GM12878 (cell line): Measurements from ENCODE around the gene POLD4. TPM values are rescaled to one million over a fixed set of nuclear protein-coding genes. Genes with fewer than 3 reads are reported as not detected.

Experiments used
- ASH2L ChIP-seq: fragments of 300-600, 200-600 bp; sonication (generic); IDR thresholded peaks from 2 replicates; pipeline ENCODE4 v1.6.1; 2017; ENCODE audit warnings: low read depth, mild to moderate bottlenecking, borderline replicate concordance
- BHLHE40 ChIP-seq, 2 experiments: fragments of 450-650 bp in 1 of 2; IDR thresholded peaks; 2 replicates each; pipeline ENCODE4 v1.6.1; 2011 to 2017; ENCODE audit warnings: low read depth in 2 of 2, borderline replicate concordance in 1 of 2, improper control_type of control experiment in 1 of 2, low read length in 1 of 2, mild to moderate bottlenecking in 1 of 2
- CBX5 ChIP-seq: sonication (generic); IDR thresholded peaks from 2 replicates; pipeline ENCODE4 v1.6.1; 2016; ENCODE audit warnings: low read depth, moderate library complexity, mild to moderate bottlenecking, inconsistent platforms
- CREM ChIP-seq: IDR thresholded peaks from 2 replicates; pipeline ENCODE4 v1.6.1; 2014; ENCODE audit warnings: antibody characterized with exemption, low read depth
- HDAC6 ChIP-seq: fragments of 200-600 bp; sonication (generic); IDR thresholded peaks from one replicate; pipeline ENCODE4 v1.8.0; 2017; ENCODE audit warnings: antibody characterized with exemption; ENCODE audit not compliant: unreplicated experiment
- IRF3 ChIP-seq: fragments of 450-650 bp; IDR thresholded peaks from 2 replicates; pipeline ENCODE4 v1.6.1; 2014; ENCODE audit warnings: mild to moderate bottlenecking
- MYC ChIP-seq: IDR thresholded peaks from 2 replicates; pipeline ENCODE4 v1.6.1; 2011; ENCODE audit warnings: mild to moderate bottlenecking, low read length, moderate library complexity, inconsistent platforms; ENCODE audit not compliant: insufficient read depth, insufficient replicate concordance, insufficient read length, severe bottlenecking
- RFX5 ChIP-seq: IDR thresholded peaks from 2 replicates; pipeline ENCODE4 v1.6.1; 2011; ENCODE audit warnings: low read depth, low read length, improper control_type of control experiment
- SMAD1 ChIP-seq: fragments of 450-650 bp; IDR thresholded peaks from 2 replicates; pipeline ENCODE4 v1.6.1; 2018; ENCODE audit warnings: mild to moderate bottlenecking, low read depth; ENCODE audit not compliant: partially characterized antibody
- SMAD5 ChIP-seq: IDR thresholded peaks from 2 replicates; pipeline ENCODE4 v1.6.1; 2016; ENCODE audit warnings: antibody characterized with exemption, low read depth
- TCF3 ChIP-seq: IDR thresholded peaks from 2 replicates; pipeline ENCODE4 v1.6.1; 2012; ENCODE audit warnings: low read depth, mild to moderate bottlenecking, low read length, borderline replicate concordance; ENCODE audit not compliant: insufficient read depth
- WRNIP1 ChIP-seq: IDR thresholded peaks from 2 replicates; pipeline ENCODE4 v1.6.1; 2011; ENCODE audit warnings: low read depth, low read length, improper control_type of control experiment, borderline replicate concordance
- ZNF622 ChIP-seq: fragments of 450-650 bp; IDR thresholded peaks from 2 replicates; pipeline ENCODE4 v1.6.1; 2017; ENCODE audit warnings: mild to moderate bottlenecking, inconsistent platforms
- polyA plus RNA-seq, 11 experiments: library from polyadenylated mRNA; depleted of rRNA in 4 of 11; unstranded in 6 of 11; stranded (reverse) in 5 of 11; fragments of >200 nt; fragmentation: Nextera tagmentation in 4 of 11; fragmentation: Illumina TruSeq in 1 of 11; extraction: Ambion mirVana in 4 of 11; extraction: Trizol in 1 of 11; gene quantifications; 1 replicate in 1 of 11; 2 replicates in 10 of 11; pipeline versions ENCODE4 v1.2.1 to v1.2.3, GENCODE V29; 2011 to 2016; ENCODE audit warnings: inconsistent platforms in 2 of 11, missing spikeins in 2 of 11, low read depth in 1 of 11
- total RNA-seq, 4 experiments: library from RNA; depleted of rRNA in 3 of 4; stranded (reverse); fragments of >200 nt in 3 of 4; fragmentation: Illumina TruSeq in 1 of 4; extraction: Trizol in 1 of 4; gene quantifications; 2 replicates each; pipeline versions ENCODE4 v1.2.1 to v1.2.3, GENCODE V29; 2013 to 2021
- TF ChIP-seq, protein P1 (sequence below): fragments of 450-650 bp; formaldehyde crosslinking; IDR thresholded peaks from 2 replicates; pipeline ENCODE4 v1.4.0; 2022; ENCODE audit warnings: mild to moderate bottlenecking, moderate library complexity
- TF ChIP-seq, protein P2 (sequence below): IDR thresholded peaks from 2 replicates; pipeline ENCODE4 v1.6.1; 2012; ENCODE audit warnings: mild to moderate bottlenecking, low read depth, low read length

POLD4 gene
- total and polyA plus RNA-seq, 10 of the 15 experiments (the other 5 are each of a cell fraction or from before 2014, with no cell fraction given) = 8.1 to 176 (median 88.1) TPM

DNA sequence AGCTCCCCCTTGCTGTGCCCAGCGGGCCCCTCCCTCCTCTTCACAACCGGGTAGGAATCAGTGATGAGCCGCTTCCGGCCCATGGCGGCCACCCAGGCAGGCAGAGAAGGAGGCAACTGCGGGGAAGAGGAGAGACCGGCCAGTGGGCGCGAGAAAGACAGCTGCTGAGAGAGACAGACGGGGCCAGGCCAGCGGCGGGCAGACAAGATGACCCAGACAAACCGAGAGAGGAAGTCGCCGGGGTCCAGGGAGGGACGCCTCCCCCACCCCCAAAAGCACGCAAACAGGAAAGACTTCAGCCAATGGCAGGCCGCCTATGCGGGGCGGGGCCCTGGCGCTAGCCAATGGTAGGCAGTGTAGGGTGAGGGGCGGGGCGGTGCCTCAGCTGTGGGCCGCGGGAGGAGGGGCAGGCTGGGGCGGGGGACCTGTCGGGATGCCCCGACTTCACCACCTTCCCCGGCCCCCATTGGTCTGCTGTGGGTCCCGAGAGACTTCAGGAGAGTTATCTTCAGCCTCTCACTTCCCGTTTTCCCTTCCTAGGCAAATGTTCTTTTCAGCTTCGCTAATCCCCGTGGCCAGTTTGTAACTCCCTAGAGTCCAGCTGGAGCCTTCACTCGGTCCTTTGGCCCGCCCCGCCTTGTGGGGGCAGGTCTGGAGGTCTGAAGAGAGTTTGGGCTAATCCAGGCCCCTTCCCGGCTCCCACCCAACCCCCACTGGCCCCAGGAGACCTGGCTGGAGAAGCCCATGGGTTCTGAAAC lies at the start of gene POLD4 (continued):
- TF ChIP-seq, protein P1, sequence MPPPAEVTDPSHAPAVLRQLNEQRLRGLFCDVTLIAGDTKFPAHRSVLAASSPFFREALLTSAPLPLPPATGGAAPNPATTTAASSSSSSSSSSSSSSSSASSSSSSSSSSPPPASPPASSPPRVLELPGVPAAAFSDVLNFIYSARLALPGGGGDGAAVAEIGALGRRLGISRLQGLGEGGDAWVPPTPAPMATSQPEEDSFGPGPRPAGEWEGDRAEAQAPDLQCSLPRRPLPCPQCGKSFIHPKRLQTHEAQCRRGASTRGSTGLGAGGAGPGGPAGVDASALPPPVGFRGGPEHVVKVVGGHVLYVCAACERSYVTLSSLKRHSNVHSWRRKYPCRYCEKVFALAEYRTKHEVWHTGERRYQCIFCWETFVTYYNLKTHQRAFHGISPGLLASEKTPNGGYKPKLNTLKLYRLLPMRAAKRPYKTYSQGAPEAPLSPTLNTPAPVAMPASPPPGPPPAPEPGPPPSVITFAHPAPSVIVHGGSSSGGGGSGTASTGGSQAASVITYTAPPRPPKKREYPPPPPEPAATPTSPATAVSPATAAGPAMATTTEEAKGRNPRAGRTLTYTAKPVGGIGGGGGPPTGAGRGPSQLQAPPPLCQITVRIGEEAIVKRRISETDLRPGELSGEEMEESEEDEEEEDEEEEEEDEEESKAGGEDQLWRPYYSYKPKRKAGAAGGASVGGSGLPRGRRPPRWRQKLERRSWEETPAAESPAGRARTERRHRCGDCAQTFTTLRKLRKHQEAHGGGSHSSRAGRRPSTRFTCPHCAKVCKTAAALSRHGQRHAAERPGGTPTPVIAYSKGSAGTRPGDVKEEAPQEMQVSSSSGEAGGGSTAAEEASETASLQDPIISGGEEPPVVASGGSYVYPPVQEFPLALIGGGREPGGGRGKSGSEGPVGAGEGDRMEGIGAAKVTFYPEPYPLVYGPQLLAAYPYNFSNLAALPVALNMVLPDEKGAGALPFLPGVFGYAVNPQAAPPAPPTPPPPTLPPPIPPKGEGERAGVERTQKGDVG (CRISPR knock-in tag) = no peak; the same call in 1 of the 2 replicates
- TF ChIP-seq ZNF622 (no peak), MYC (no peak), SMAD1 (peak; percentile 82), BHLHE40 (IDR thresholded peaks at IDR 0.05; ENCODE audit: borderline replicate concordance in 1 of 2, low read depth in 2 of 2, low read length in 1 of 2) (peak; percentile 23 to 50; a peak in 1 of 4 replicates), RFX5 (peak; percentile 83), HDAC6 (no peak), SMAD5 (peak; percentile 95), CBX5 (no peak), TCF3 (0 out of 2 replicates have a peak, but pooled peaks have one; percentile 26), CREM (peak; percentile 67; the same call in 1 of the 2 replicates), ASH2L (no peak), IRF3 (no peak), WRNIP1 (no peak)
- TF ChIP-seq, protein P2, sequence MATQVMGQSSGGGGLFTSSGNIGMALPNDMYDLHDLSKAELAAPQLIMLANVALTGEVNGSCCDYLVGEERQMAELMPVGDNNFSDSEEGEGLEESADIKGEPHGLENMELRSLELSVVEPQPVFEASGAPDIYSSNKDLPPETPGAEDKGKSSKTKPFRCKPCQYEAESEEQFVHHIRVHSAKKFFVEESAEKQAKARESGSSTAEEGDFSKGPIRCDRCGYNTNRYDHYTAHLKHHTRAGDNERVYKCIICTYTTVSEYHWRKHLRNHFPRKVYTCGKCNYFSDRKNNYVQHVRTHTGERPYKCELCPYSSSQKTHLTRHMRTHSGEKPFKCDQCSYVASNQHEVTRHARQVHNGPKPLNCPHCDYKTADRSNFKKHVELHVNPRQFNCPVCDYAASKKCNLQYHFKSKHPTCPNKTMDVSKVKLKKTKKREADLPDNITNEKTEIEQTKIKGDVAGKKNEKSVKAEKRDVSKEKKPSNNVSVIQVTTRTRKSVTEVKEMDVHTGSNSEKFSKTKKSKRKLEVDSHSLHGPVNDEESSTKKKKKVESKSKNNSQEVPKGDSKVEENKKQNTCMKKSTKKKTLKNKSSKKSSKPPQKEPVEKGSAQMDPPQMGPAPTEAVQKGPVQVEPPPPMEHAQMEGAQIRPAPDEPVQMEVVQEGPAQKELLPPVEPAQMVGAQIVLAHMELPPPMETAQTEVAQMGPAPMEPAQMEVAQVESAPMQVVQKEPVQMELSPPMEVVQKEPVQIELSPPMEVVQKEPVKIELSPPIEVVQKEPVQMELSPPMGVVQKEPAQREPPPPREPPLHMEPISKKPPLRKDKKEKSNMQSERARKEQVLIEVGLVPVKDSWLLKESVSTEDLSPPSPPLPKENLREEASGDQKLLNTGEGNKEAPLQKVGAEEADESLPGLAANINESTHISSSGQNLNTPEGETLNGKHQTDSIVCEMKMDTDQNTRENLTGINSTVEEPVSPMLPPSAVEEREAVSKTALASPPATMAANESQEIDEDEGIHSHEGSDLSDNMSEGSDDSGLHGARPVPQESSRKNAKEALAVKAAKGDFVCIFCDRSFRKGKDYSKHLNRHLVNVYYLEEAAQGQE = no peak
